ENCODE measurements around the gene COL20A1.

Gene COL20A1

DNA sequence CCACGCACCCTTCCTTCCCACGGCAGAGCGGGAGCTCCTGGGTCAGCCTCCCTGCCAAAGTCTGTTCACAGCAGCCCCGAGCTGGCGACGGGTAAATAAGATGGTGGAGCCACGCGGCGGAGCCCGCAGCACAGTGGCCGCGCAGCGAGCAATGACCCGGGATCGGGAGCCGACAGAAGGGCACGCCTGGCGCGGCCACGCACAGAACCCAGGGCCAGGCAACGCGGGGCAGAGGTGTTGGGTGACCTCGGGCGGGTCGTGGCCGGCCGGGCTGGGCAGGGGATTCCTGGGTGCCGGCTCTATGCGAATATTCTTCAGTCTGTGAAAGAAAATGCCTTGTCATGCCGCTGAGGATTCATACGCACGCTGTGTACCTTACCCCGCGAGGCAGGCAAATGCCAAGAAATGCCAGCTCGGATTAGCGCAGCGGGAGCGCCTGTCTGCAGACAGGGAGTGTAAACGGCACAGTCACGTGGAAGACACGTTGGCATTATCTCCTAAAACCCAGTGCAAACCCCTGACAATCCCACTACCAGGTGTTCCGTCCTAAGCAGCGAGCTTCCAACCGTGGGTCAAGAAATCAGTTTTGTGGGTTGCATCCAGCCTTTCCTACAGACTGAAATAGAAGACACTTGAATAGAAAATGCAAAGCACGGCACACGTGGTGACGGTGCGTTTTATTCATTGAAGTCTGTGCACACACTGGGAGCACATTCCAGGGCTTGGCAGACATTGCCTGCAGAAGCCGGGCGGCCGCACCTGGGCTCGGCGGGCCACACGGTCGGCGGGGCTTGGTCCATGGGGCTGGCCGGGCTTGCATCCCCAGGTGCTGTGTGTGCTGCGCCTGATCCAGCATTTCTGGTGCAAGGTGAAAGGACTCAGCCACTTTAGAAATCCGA is 49.8 kb downstream of the COL20A1 start:
- Histone ChIP-seq H3K4me1 (ENCODE audit: control insufficient read depth, insufficient read depth, low read length) (no peaks in the 10 kb centered on the region), H3K9me3 (ENCODE audit: control insufficient read depth, insufficient read depth, low read length) (no peaks in the 10 kb centered on the region), H3K36me3 (ENCODE audit: control insufficient read depth, insufficient read depth, low read length) (no peaks in the 10 kb centered on the region), H3K9ac (ENCODE audit: low read depth, low read length) (no peak overlapping the region), H3K4me3 (ENCODE audit: low read depth, low read length) (no peak overlapping the region), H3K27me3 (ENCODE audit: control insufficient read depth, insufficient read depth, low read length) (no peaks in the 10 kb centered on the region)

DNA sequence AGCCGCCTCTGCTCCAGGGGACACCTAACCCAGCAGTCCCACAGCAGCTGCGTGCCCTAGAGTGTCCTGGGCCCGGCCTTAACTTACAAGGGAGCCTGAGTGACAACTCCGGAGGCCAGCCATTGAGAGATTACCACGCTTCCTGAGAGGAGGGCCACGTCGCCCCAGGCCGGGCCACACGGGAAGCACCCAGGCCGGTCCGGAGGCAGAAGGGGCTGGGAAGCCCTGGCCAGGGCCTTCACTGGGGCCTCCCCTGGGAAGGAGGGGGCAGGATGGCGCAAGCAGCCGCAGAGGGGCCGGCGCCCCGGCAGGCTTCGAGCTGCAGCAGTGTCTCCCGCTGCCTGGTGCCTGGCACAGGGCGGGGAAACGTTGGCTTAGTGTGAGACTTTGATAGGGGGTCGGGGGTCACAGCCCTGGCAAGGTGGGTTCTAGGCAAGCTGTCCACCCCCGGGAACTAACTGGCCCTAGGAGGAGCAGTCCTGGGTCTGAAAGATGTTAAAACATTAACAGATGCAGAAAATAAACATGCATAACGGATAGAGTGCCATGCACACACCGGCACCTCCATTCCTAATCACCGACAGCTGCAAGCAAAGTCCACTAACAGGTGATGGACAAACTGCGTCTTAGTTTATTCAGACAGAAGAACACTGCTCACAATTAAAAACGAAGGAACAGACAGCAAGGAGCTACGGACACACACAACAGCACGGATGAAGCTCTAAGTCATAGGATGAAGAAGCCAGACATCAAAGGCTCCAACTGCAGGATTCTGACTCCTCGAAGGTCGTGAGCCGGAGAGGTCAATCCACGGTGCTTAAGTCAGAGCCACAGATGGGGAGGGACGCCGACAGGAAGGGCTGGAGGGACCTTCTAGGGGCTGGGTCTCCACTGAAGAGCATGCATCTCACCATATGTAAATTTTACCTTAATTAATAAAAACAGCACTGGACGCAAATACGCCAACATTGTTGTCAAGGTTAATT is 50.8 kb downstream of the COL20A1 start:
- Histone ChIP-seq H3K27me3 (ENCODE audit: control insufficient read depth, insufficient read depth, low read length) (no peaks in the 10 kb centered on the region), H3K36me3 (ENCODE audit: control insufficient read depth, insufficient read depth, low read length) (no peaks in the 10 kb centered on the region), H3K4me1 (ENCODE audit: control insufficient read depth, insufficient read depth, low read length) (no peaks in the 10 kb centered on the region), H3K9ac (ENCODE audit: low read depth, low read length) (no peak overlapping the region), H3K4me3 (ENCODE audit: low read depth, low read length) (no peak overlapping the region), H3K9me3 (ENCODE audit: control insufficient read depth, insufficient read depth, low read length) (no peaks in the 10 kb centered on the region)

DNA sequence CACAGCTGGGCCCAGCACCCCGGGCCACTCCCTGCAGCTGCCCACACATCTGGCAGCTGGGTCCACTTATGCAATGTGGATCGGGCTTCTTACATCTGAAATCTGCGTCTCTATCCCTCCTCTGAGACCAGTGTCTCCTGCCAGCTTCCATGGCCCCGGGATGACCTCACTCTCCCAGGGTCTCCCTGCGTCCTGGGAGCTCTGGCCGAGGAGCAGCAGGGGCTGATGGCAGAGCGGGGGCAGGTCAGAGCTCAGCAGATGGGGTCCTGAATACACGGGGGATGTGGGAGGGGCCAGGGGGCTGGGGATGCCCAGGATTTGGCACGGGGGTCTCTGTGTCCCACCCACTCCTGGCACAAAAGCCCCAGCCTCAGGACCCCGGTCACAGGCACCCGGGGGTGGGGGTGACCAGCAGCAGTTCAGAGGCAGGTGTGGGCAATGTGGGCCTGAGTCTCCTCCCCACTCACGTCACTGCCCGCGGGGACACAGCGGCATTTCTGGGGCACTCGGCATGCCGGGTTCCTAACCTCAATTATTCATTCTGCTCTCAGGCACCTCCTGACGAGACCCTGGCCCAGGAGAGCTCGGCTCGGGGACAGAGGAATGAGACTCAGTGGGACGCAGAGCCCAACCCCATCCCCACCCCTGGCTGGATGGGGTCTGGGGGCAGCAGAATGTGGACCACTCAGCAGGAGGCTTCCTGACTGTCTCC is 51.8 kb downstream of the COL20A1 start:
- Histone ChIP-seq H3K4me3 (ENCODE audit: low read depth, low read length) (no peak overlapping the region), H3K27me3 (ENCODE audit: control insufficient read depth, insufficient read depth, low read length) (no peaks in the 10 kb centered on the region), H3K9me3 (ENCODE audit: control insufficient read depth, insufficient read depth, low read length) (no peaks in the 10 kb centered on the region), H3K9ac (ENCODE audit: low read depth, low read length) (no peak overlapping the region), H3K4me1 (ENCODE audit: control insufficient read depth, insufficient read depth, low read length) (no peaks in the 10 kb centered on the region), H3K36me3 (ENCODE audit: control insufficient read depth, insufficient read depth, low read length) (no peaks in the 10 kb centered on the region)

DNA sequence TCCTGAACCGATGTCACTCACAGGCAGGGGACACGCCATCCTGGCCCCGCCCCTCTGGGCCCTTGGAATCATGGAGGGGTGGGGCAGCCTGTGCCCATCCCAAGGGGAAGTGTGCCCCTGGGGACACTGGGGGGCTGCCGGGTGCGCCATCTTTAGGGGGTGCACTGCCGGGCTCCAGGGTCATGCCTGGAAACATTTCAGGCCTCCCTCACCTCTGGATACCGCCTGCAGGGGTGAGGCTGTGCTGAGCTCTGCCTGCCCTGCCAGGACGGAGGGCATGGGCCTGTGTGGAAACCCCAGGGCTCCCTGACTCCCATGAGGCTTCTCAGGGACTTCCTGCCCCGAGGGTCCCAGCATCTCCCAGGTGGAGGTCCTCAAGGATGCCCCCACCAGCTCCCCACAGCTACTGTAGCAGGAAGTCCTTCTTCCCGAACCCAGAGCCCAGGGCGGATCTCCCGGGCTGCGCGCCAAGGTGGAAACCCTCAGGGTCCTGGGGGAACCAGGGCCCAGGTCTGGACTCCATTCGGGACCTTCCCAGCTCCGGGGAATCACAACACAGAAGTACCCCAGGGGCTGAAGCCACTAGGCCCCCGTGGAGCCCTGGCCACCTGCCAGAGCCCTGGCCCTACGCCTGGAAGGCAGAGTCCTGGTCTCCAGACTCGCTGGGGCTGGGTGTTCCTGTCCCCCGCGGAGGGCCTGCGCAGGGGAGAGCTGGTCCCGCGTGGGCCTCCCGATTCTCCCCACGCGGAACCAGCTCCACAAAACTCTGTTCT is 52.5 kb downstream of the COL20A1 start:
- H3K27me3 ChIP-seq (ENCODE audit: control insufficient read depth, insufficient read depth, low read length): no peaks in the 10 kb centered on the region
- H3K9me3 ChIP-seq (ENCODE audit: control insufficient read depth, insufficient read depth, low read length): no peaks in the 10 kb centered on the region
- H3K4me1 ChIP-seq (ENCODE audit: control insufficient read depth, insufficient read depth, low read length): no peaks in the 10 kb centered on the region
- no peak overlapping the region for H3K9ac ChIP-seq (ENCODE audit: low read depth, low read length)
- no peaks in the 10 kb centered on the region for H3K36me3 ChIP-seq (ENCODE audit: control insufficient read depth, insufficient read depth, low read length)
- H3K4me3 ChIP-seq (ENCODE audit: low read depth, low read length): no peak overlapping the region

DNA sequence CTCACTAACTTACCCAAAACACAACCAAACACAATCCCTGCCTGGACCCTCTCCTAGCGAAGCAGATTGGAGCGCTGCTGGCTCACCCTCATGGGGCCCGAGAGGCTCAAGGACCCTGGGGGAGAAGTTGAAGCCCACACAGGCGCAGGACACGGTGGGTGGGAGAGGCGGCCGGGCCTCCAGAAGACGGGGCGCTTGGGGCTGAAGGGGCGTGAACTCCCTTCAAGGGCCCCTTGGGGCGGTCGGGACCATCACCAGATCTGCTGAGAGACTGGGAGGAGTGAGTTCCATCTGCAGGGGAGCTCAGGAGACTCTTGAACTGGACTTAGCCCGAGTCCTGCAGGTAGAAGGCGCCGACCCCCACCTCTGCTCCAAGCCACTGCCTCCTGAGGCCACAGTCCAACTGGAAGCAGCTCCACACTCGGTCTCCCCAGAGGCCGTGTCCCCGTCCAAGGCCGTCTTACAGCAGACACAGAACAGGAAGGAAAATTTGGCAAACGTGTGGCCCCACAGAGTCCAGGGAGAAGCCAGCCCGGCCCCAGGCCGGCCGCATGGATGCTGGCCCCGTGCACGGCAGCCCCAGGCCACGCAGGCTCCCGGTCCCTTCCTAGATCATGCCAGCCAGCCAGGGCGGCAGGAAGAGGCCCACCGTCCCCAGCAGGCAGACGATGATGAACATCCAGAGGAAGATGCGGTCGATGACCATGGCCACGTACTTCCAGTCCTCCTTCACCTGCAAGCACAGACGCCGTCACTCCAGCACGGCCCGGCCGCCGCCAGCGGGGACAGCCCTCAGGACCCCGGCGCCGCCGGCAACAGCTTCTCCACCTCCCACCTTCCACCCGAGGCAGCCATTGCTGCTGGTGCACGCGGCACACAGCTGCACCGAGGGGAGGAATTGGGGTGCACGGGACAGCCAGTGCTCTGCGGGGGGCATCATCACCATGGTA is 53.4 kb downstream of the COL20A1 start:
- Histone ChIP-seq H3K9ac (ENCODE audit: low read depth, low read length) (no peak overlapping the region), H3K36me3 (ENCODE audit: control insufficient read depth, insufficient read depth, low read length) (no peaks in the 10 kb centered on the region), H3K4me3 (ENCODE audit: low read depth, low read length) (no peak overlapping the region), H3K4me1 (ENCODE audit: control insufficient read depth, insufficient read depth, low read length) (no peaks in the 10 kb centered on the region), H3K9me3 (ENCODE audit: control insufficient read depth, insufficient read depth, low read length) (no peaks in the 10 kb centered on the region), H3K27me3 (ENCODE audit: control insufficient read depth, insufficient read depth, low read length) (no peaks in the 10 kb centered on the region)

DNA sequence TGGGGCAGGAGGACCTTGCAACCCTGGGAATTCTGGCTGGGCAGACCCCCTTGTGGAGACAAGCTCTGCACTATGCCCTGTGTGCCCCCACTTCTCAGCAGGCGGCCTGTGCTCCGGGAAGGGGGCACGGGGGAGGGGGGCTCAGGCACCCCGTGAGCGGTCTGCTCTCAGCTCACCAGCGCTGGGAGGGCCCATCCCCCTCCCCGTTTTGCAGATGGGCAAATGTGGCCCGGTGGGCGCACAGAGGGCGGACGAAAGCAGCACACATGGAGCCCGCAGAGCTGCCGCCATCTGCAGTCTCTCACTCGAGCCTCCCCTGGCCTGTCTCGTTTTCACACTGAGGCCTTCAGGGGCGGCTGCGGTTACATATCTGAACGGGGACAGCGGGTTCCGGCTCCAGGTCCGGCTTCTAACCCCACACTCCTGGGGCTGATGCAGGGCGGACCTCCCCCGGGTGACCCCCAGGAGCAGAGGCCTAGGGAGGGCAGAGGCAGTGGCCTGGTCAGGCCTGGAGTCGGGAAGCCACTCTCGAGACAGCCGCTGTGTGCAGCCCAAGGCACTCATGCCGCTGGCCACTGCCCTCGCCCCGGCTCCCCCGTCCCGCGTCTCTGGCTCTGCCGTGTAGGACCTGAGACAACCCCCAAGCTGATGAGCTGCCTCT is 54.2 kb downstream of the COL20A1 start:
- Histone ChIP-seq H3K9ac (ENCODE audit: low read depth, low read length) (no peak overlapping the region), H3K36me3 (ENCODE audit: control insufficient read depth, insufficient read depth, low read length) (no peaks in the 10 kb centered on the region), H3K27me3 (ENCODE audit: control insufficient read depth, insufficient read depth, low read length) (no peaks in the 10 kb centered on the region), H3K4me3 (ENCODE audit: low read depth, low read length) (no peak overlapping the region), H3K9me3 (ENCODE audit: control insufficient read depth, insufficient read depth, low read length) (no peaks in the 10 kb centered on the region), H3K4me1 (ENCODE audit: control insufficient read depth, insufficient read depth, low read length) (no peaks in the 10 kb centered on the region)

DNA sequence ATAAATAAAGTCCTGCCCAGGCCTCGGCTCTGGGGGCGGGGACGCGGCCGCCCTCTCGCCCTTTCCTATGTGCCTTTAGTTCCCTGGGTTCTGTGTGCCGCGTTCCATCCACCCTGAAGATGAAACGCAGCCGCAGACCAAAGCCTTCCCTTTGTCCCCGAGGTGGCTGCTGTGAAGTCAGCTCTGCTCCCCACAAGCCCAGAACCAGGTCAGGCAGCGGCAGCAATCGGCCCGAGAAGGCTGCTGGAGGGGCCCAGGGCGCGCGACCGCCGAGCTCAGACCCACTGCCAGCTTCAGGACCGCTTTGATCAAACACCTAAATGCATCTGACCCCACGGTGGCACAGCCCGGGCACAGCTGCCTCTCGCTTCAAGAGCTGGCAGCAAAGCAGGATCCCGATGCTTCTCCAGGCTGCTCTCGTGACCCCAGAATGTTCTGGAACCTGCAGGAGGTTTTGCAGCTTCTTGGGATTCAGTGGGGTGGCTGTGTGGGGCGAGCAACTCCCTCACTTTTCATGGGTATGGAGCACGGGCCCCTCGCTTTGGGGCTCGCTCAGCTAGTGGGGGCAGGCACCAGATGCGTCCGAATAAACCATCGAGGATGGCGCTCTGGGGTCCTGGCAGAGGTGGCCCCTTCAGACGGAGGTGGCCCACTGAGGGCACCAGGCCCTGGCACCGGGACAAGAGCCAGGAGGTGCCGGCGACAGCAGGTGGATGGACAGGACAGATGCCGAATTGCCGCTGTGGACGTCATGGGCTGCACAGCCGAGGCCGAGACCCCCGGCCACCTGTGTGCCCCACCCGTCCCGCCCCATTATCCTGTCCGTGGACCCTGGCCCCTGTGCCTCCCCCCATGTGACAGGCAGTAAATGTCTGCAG is 55.2 kb downstream of the COL20A1 start:
- Histone ChIP-seq H3K9ac (ENCODE audit: low read depth, low read length) (no peak overlapping the region), H3K9me3 (ENCODE audit: control insufficient read depth, insufficient read depth, low read length) (no peaks in the 10 kb centered on the region), H3K4me3 (ENCODE audit: low read depth, low read length) (no peak overlapping the region), H3K4me1 (ENCODE audit: control insufficient read depth, insufficient read depth, low read length) (peaks cover 2% of the 10 kb centered on the region), H3K36me3 (ENCODE audit: control insufficient read depth, insufficient read depth, low read length) (no peaks in the 10 kb centered on the region), H3K27me3 (ENCODE audit: control insufficient read depth, insufficient read depth, low read length) (no peaks in the 10 kb centered on the region)

DNA sequence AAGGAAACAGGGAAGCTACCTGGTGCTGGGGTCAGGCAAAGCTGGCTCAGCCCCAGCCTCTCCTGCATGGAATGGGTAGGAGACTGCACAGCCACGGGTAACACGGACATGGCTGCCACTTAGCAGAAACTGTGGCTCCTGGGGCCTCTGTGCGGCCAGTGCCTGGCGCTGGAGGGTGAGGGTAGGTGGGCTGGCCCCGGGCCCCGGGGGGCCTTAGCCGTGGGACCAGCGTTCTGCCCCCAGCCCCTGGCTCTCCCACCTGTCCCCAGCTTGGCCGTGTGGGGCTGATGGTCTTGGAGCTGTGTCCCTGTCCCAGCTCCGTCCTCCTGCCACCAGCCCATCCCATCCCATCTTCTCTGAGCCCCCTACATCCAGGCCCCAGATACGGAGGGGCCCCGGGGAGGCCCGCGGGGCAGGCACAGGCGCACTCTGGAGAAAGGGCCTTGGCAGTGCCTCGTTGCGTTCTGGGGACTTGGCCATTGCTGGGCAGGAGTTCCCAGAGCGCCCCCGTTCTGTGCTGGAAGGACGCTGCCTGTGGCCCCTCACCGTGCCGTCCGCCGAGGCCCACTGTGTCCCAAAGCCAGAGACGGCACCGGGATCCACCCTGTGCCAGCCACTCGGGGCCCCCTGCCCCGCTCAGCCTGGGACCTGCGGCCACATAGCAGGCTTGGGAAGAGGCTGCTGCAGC is 56.0 kb downstream of the COL20A1 start:
- H3K9ac ChIP-seq (ENCODE audit: low read depth, low read length): no peak overlapping the region
- H3K36me3 ChIP-seq (ENCODE audit: control insufficient read depth, insufficient read depth, low read length): no peaks in the 10 kb centered on the region
- no peaks in the 10 kb centered on the region for H3K27me3 ChIP-seq (ENCODE audit: control insufficient read depth, insufficient read depth, low read length)
- H3K9me3 ChIP-seq (ENCODE audit: control insufficient read depth, insufficient read depth, low read length): no peaks in the 10 kb centered on the region
- no peak overlapping the region for H3K4me3 ChIP-seq (ENCODE audit: low read depth, low read length)
- H3K4me1 ChIP-seq (ENCODE audit: control insufficient read depth, insufficient read depth, low read length): peaks cover 2% of the 10 kb centered on the region

DNA sequence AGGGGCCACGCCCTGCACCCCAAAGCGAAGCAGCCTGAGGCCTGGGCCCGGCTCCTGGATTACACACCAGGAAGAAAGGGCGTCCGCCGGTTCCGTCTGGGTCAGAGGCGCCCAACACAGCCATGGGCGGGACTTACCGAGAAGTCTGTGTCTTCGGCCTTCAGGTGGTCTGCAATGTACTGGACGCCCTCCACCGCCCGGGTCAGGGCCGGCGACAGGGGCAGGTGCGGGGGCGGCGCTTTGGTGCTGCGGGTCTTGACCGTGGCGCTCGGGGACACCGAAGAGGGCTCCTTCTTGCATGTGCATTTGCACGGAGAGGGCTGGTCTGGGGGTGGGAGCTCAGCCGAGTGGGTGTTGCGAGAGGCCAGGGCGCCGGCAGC is 56.5 kb downstream of the COL20A1 start:
- H3K9me3 ChIP-seq (ENCODE audit: control insufficient read depth, insufficient read depth, low read length): no peaks in the 10 kb centered on the region
- H3K4me1 ChIP-seq (ENCODE audit: control insufficient read depth, insufficient read depth, low read length): peaks cover 2% of the 10 kb centered on the region
- no peaks in the 10 kb centered on the region for H3K36me3 ChIP-seq (ENCODE audit: control insufficient read depth, insufficient read depth, low read length)
- H3K27me3 ChIP-seq (ENCODE audit: control insufficient read depth, insufficient read depth, low read length): no peaks in the 10 kb centered on the region
- H3K4me3 ChIP-seq (ENCODE audit: low read depth, low read length): no peak overlapping the region
- H3K9ac ChIP-seq (ENCODE audit: low read depth, low read length): no peak overlapping the region
